RWPE1 (cell line): ENCODE results near the gene TPRG1.

ENCODE experiments used
- CTCF ChIA-PET: fragments of 350-600 bp; sonication (Branson Sonifier 250); formaldehyde crosslinking; extraction: SDS; loops from one replicate; lab custom pipeline; 2021; lab: Yijun Ruan, JAX
- POLR2A ChIA-PET: fragments of 400-600 bp; formaldehyde crosslinking; extraction: SDS; loops from one replicate; lab custom pipeline; 2020; ENCODE audit warnings: antibody characterized with exemption; ENCODE audit not compliant: low non-redundant PET; lab: Yijun Ruan, JAX
- DNase-seq: peaks from one replicate; pipeline ENCODE4 v3.0.0; 2012; ENCODE audit warnings: low spot score
- H3K27ac ChIP-seq: fragments of 450-650 bp; 2 replicates; pipeline ENCODE4 v1.5.1; 2017
- TF ChIP-seq, protein P1 (sequence below): fragments of 450-650 bp; conservative IDR thresholded peaks from 2 replicates; pipeline ENCODE4 v1.5.1; 2017; ENCODE audit warnings: low read depth, mild to moderate bottlenecking

TPRG1 gene

GRCh38 chr3:189304465-189305351, 132.9 kb downstream of the TPRG1 start:
- TF ChIP-seq, protein P1, sequence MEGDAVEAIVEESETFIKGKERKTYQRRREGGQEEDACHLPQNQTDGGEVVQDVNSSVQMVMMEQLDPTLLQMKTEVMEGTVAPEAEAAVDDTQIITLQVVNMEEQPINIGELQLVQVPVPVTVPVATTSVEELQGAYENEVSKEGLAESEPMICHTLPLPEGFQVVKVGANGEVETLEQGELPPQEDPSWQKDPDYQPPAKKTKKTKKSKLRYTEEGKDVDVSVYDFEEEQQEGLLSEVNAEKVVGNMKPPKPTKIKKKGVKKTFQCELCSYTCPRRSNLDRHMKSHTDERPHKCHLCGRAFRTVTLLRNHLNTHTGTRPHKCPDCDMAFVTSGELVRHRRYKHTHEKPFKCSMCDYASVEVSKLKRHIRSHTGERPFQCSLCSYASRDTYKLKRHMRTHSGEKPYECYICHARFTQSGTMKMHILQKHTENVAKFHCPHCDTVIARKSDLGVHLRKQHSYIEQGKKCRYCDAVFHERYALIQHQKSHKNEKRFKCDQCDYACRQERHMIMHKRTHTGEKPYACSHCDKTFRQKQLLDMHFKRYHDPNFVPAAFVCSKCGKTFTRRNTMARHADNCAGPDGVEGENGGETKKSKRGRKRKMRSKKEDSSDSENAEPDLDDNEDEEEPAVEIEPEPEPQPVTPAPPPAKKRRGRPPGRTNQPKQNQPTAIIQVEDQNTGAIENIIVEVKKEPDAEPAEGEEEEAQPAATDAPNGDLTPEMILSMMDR = no peak
- peak overlapping the region; percentile 76 for H3K27ac ChIP-seq
- ChIA-PET POLR2A (interaction anchor here (0.6 to 0.7 kb wide), 2 partner anchors 16 to 383 kb away, joined by 3 to 6 read pairs; no protein-coding TSS in a partner anchor), CTCF (interaction anchor here (0.8 to 1.7 kb wide), 2 partner anchors 34 to 483 kb away, joined by 3 to 7 read pairs; no protein-coding TSS in a partner anchor)
- peak; percentile 89 for DNase-seq

DNA sequence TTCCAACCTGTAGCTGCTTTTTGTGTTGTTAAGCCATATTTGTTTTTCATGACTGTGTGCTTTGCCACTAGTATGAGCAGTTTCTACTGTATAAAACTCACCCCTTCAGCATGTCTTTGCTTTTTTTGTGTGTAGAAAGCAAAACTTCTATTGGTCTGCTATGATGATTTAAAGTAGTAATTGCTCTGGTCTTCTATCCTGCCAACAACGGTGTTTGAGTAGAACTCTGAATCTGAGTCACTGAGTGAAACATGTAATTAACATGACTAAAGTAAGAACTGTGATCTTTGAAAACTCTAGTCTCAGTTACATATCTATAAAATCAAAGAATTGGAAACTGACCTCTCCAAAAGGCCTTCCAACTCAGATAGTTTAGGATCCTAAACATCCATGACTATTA, 133.6 kb downstream of the TPRG1 start:
- ChIA-PET POLR2A (no interaction called here), CTCF (interaction anchor here (1.7 kb wide), 1 partner anchor 35 kb away, joined by 7 read pairs; no protein-coding TSS in a partner anchor)
- no peak overlapping the region for H3K27ac ChIP-seq
- DNase-seq = no peak
- TF ChIP-seq, protein P1 = no peak

DNA sequence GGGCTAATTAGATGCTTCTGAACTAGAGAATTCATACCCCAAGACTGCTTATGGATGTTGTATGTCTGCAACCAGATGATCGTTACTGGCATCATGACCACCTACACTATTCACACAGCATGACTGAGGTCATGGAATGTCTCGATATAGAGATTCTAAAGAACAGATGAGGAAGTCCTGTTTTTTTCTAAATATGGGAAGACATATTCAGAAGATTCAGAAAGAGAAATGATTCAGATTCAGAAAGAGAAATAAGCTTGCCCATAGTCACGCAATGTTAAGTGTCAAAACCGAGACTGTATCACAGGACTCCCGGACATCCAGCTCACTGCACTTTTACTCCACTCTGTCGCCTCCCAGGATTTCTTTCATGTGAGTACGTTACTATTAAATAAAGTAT, 136.2 kb downstream of the TPRG1 start:
- no peak for DNase-seq
- no peak overlapping the region for H3K27ac ChIP-seq
- ChIA-PET POLR2A (no interaction called here), CTCF (interaction anchor here (0.9 kb wide), 1 partner anchor 35 kb away, joined by 3 read pairs; no protein-coding TSS in a partner anchor)
- TF ChIP-seq, protein P1 = no peak

- CTCF ChIA-PET = interaction anchor here (0.9 kb wide), 1 partner anchor 36 kb away, joined by 3 read pairs; no protein-coding TSS in a partner anchor
- POLR2A ChIA-PET = no interaction called here
These were observed 136.8 kb downstream of the TPRG1 start for GRCh38 chr3:189308608-189309007.

GRCh38 chr3:189309400-189309975, 137.7 kb downstream of the TPRG1 start:
- no peak overlapping the region for H3K27ac ChIP-seq
- ChIA-PET CTCF (interaction anchor here (0.7 kb wide), 1 partner anchor 18 kb away, joined by 3 read pairs; no protein-coding TSS in a partner anchor), POLR2A (no interaction called here)
- TF ChIP-seq, protein P1 = no peak
- DNase-seq = peak; percentile 55

More at GRCh38 chr3:189308608-189309007, 136.8 kb downstream of the TPRG1 start:
- no peak for DNase-seq
- no peak overlapping the region for H3K27ac ChIP-seq
- TF ChIP-seq, protein P1 = no peak

DNA sequence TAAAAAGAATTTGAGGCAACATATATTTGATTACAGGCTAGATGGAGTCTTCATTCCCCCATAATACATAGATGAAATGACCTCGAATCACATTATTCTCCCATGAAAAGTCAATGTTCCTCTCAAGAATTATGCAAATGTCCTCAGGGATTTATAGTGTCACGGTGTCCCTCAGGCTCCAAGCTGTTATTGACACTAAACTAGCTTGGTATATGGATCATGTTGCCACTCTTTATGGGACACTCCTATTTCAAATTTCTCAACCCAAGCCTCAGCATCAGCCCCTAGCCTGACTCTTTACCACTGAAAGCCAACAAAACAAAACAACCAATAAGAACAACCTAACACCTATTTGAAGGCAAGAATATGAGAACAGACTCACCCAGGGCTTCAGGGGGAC, 139.8 kb downstream of the TPRG1 start:
- ChIA-PET POLR2A (no interaction called here), CTCF (no interaction called here)
- no peak overlapping the region for H3K27ac ChIP-seq
- TF ChIP-seq, protein P1 = no peak
- DNase-seq = no peak
